Islet of Langerhans (tissue), 1 donor: ENCODE measurements around the gene ACTL8.
"Not testable (repeated sequence)": the region's sequence is repeated elsewhere in the genome, so short reads cannot be mapped to it uniquely, and the experiment has no call there.

Experiments used
- FAIRE-seq: peaks from one replicate; lab custom pipeline; 2011; peaks lifted over from hg19 to GRCh38; lab: Jason Lieb, UNC

ACTL8 gene

DNA sequence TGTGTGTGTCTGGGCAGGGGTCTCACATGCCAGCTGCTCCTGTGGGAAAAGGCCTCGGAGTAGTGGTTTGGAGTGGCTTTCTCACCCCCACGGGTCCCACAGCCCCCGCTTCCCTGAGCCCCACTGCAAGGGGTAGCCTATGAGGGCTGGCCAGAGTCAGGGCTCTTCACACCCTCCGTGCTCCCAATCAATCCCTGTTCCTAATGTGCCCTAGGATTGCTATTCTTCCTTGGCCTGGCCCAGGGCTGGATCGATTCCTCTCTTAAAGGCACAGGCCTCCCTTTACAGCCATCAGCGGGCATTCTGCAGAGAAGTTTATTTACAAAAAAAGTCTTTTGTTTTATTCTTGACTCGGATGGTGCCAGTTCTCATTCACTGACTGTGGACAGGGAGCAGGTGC, 19.3 kb upstream of the ACTL8 start:
- FAIRE-seq, result no peak

DNA sequence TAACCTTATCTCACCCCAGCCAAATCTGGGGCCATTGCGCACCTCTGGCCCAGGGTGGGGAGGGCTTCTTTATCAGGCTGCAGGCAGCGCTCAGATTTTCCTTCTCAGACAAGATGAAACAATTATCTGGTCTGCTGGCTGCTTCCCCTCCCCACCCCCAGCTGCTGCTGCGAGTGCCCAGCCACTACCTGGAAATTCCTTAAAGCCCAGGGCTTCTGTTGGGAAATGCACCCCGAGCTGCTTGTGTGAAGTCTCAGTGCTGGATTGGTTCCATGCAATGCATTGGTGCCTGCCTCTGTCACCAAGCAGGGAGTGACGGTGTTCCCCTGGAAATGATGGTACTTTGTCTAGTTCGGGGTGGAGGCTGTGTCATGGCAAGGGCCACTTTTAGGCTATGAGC, 18.5 kb upstream of the ACTL8 start:
- no peak for FAIRE-seq

DNA sequence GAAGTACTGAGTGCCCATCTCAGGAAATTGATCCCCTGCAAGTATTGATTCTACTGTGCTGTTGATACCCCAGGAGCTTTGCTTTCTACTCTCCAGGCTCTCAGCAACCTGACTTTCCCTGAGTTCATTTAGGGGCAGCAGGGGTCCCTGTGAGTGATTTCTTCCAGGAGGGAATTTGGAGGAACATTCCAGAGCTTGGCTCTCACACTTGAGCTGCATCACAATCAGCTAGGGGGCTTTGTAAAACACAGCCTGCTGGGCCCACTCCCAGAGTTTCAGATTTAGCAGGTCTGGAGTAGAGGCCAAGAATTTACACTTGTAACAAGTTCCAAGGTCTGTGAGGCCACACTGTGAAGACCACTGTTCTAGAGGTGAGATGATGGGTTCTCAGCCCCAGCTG, 16.1 kb upstream of the ACTL8 start:
- no peak for FAIRE-seq

DNA sequence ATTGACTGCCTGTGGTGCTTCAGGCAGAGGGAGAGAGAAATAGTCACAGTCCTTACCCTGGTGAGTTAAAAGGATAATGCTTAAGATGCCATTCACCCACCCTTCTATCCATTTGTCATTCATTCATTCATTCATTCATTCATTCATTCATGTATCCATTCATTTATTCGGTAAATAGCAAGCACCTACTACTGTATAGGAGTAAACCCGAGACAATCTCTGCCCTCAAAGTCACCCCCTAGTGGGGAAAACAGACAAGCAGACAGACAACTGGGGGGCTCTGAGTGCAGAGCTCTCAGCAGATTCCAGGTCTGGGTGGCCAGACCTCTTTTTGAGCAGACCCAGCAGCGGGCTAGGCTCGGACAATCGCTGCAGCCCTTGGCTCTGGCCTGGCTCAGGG, 14.1 kb upstream of the ACTL8 start:
- no peak for FAIRE-seq

DNA sequence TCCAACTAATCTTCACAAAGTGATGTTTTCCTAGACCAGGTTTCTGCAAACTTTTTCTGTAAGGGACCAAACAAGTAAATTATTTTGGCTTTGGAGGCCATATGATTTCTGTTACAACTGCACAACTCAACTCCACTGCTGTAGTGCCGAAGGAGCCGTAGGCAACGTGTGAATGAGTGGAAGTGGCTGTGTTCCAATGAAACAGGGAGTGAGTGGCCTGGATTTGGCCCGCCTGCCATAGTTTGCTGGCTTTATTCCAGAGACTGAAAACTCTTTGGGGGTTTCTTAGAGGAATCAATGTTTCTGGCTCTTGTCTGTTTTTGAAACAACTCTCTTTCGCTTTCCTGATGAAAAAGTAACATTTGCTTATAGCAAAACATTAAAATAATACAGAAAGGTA, 12.6 kb upstream of the ACTL8 start:
- FAIRE-seq, result no peak

DNA sequence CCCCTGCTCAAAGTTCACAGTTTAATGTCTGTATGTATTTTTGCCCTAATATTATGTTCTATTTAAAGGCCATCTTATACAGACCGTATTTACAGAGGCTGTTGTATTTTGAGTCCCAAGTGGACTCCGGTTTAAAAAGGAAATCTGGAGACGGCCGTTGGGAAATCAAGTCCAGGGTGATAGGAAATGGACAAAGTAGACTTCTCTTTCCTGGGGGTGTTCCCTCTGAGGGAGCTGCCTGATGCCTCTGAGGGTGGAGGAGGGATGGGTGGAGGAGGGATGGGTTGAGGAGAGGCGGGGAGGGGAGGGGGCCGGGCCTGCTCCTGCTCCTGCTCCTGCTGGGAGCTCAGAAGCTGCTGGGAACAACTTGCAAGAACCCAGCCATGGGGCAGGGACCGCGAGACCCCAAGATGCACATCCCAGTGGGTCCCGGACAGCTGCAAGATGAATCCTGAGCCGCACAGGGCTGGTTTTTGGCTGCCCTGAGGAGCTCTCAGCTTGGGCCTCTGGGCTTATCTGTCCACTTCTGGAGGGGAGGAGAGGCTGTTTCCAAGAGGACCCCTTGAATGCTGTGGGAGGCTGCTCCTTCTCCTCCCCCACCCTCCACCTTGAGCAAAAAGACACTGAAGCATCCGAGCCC, 12.0 kb upstream of the ACTL8 start:
- FAIRE-seq, result no peak

DNA sequence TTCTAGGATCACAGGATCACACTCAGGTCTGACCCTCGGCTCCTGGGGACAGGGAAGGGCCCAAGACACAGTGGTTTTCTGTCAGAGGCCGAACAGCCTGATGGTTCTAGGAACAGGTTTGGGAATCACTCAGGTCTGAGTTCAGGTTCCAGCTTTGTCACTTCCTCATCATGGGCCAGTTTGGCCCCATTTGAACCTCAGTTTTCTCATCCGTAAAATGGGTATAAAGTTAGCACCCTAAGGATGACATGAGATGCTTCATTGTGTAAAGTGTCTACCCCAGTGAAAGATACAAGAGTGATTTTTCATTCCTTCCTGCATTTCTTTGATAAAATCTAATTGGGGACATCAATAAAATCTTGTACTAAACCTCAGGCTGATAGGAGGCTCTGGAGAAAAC, 11.2 kb upstream of the ACTL8 start:
- FAIRE-seq, result no peak

DNA sequence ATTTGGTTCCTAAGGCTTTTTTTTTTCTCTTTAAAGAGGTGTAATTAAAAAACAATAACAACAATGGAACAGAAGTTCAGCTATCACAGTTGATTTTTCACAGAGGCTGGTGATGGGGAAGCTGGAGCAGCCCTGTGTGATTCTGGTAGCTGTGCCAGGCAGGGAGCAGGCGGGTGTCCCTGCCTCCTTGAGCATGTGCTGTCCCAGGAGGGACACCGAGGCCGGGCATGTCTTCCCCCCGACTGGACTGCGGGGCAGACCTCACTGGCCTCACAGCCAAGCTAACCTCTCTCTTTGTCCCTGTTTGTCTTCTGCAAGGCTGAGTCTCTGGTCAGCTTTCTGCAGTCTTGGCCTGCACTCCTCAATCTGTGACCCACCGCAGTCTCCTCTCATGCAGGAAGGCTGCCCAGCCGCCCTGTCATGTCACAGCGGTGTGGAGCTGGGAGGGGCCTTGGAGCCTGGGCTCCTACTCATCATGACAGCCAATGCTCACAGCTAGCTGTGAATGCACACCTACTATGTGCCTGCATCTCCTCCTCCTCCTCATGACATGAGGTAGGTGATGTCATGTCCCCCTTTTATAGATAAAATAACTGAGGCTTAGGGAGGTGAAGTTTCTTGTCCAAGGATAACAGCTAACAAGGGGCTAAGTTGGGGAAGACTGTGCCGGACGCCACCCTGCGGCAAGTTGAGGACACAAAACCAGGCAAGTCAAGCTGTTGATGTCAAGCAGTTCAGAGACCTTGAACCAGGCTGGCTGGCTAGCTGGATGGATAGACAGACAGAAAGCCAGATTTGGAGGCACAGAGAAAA, 10.3 kb upstream of the ACTL8 start:
- no peak for FAIRE-seq

DNA sequence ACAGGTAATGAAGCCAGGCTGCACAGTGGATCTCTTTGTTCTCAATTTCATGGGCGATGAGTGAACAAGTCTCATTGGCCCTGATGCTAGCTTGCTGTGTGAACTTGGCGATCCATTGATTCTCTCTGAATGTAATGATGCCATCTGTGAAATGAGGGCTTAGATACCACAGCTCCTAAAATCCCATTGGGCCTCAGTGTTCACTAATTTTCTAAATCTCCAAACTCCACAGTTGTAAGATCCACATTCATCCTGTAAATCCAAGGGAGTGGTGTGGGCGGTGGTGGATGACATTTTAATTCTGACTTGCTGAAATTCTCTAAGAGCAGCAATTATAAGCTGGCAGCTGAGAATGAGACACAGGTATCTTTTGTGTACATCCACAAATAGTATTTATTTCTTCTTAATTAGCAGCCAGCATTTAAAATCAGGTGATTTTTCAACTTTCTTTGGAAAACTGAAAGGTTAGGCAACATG, 9.6 kb upstream of the ACTL8 start:
- no peak for FAIRE-seq

DNA sequence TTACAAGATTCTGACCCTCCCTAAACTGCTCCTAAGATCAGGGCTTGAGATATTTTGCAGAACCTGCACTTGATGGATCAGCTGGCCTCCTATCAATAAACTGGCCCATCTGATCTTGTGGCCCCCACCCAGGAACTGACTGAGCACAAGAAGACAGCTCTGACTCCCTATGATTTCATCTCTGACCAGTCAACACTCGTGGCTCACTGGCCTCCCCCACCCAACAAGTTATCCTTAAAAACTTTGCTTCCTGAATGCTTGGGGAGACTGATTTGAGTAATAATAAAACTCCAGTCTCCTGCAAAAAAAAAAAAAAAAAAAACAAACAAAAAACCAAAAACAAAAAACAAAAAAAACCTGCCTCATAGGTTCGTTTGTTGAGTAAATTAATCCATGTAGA, 8.9 kb upstream of the ACTL8 start:
- FAIRE-seq, result not testable (repeated sequence)

DNA sequence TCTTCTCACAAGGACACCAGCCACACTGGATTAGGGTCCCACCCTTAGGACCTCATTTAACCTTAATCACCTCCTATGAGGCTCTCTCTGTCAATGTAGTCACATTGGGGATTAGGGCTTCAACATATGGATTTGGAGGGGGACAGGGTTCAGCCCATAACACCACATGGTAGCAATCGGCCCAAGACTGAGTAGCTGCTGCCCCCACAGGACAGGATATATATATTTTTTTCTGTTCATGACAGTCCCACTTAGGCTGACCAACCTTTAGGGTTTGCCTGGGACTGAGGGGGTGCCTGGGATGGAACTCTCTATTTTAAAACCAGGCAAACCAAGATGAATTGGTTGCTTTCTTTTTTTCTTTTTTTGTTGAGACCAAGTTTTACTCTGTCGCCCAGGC, 8.2 kb upstream of the ACTL8 start:
- no peak for FAIRE-seq

DNA sequence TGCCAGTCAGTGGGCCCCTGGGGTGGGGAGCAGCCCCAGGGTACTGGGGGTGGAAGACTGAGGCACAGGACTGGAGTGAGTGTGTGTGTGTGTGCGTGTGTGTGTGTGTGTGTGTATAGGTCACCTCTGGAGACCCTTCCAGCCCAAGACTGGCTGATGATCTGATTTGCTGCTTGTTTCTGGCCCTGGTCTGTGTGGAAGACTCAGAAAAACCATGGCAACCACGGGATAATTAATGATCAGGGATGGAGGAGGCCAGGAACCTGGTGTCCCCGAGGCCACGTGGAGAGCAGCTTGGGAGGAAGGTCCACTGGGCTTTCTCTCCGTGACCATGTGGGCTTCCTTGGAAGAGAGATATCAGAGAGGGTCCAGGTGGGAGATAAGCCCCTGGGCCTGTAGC, 4.8 kb upstream of the ACTL8 start:
- FAIRE-seq, result no peak

DNA sequence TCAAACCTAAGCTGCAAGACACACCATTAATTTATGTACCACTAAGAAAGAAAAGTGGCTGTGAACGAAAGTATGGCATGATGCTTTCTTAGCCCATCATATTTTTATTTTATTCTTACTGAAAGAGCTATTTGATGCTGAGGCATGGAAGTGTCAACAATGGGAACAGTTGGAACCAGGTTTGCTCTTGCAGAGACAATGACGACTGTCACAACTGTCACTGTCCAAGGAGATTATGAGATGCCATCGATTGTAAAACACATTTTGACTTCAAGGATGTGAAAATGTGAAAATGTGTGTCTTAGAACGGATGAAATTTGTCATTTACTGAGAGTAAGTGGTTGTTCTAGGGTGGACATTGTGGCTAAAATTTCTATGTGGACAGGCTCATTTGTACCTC, 2.8 kb upstream of the ACTL8 start:
- FAIRE-seq, result no peak

DNA sequence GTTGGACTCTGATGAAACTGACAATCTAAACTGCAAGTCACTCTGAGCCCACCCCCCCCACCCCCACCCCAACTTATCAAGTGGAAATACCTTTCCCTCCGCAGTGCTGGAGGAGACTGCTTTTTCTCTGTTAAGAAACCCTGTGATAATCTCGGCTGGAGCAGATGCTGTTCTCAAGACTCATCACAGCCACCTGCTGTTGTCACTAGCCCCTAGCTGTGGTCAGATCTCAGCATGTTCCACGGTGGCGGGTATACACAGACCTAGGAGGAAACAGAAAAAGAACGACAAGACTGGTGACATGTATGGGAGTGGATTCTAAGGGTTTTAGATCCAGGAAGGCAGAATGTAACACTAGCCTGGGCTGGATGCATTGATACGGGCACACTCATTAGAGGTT, 2.3 kb downstream of the ACTL8 start:
- no peak for FAIRE-seq

DNA sequence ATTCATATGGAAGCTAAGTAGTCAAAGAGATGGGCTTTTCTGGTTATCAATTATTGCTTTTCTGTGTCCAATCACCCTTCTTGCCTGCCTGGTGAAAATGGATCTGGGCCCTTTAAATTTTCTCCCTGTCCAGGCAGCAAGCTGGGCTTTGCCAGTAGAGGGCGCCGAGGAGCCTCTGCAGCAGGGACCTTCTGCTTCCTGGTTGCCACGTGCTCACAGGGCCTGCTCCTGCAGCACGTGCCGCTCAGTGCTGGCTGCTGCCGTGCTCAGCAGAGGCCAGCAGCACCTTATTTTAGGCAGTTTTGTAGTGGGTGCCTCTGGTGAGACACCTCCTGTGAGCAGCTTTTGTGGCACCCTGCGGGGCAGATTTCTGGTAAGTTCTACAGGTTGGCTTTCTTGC, 4.0 kb downstream of the ACTL8 start:
- no peak for FAIRE-seq

DNA sequence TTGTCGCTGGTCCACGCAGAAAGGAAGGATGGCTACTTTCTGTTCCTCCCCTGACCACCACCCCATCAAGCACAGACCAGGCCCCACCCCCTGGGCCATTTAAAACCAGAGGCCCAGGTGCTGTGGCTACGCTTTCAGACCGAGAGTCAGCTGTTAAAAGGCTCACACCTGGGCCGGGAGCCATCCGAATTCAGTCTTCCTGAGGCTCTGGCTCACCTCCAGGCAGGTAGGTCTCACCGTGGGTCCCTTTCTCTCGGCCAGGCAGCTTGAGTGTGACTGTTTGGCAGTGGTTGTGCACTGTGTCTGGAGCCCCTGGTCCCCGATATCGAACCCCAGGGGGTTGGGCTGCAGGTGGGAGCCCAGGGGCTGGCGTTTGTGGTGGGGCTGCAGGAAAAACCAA, 7.2 kb downstream of the ACTL8 start:
- FAIRE-seq, result no peak

DNA sequence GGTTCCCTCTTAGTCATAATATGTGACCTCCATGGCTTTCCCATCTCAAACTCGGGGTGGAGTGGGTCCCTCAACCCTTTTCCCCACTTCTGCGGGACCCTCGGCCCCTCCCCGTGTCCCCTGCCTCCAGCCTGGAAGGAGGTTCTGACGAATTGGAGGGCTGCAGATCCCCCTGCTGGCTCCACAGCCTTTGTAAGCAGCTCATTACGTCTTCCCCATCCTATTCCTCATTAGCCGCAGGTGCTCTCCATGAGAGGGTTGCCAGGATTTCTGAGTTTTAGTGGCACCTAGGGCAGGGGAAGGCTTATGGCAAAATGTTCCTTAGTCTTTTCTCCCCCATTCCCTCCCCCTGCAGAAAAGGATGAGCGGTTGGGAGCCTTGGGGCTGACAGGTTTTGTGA, 8.3 kb downstream of the ACTL8 start:
- FAIRE-seq, result no peak

DNA sequence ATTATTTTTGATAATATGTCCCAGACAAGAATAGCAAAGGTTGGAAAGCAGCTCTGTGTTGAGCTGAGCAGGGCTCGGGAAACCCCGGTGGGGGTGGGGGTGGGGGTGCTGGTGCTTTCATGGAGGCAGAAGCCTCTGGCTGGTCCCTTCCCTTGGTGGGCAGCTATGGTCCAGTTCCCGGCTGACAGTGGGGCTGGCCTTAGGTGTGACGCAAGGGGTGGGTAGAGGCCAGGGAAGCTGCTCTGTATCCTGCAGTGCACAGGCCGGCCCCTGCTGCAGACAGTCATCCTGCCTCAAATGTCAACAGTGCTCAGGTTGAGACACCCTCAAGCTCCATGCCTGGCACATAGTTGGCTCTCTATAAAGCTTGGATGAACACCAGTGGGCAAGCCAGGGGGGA, 8.9 kb downstream of the ACTL8 start:
- FAIRE-seq, result no peak

DNA sequence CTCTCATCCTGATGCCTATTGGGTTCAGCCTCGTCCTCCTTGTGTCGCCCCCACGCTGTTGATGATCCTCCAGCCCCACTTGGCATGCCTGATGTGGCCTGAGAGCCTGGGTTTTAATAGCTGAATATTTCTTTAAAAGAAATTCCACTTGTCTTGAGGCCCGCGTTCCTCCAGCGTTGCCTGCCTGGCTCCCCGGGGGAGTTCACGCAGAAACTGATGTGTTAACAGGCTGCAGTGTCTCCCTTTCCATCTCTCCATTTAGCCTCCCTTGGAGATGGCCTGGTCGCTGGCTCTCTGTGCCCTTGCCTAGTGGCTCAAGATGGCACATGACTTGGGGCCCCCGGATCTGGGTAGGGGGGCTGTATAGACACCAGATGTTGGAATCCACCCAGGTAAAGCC, 9.5 kb downstream of the ACTL8 start:
- no peak for FAIRE-seq

DNA sequence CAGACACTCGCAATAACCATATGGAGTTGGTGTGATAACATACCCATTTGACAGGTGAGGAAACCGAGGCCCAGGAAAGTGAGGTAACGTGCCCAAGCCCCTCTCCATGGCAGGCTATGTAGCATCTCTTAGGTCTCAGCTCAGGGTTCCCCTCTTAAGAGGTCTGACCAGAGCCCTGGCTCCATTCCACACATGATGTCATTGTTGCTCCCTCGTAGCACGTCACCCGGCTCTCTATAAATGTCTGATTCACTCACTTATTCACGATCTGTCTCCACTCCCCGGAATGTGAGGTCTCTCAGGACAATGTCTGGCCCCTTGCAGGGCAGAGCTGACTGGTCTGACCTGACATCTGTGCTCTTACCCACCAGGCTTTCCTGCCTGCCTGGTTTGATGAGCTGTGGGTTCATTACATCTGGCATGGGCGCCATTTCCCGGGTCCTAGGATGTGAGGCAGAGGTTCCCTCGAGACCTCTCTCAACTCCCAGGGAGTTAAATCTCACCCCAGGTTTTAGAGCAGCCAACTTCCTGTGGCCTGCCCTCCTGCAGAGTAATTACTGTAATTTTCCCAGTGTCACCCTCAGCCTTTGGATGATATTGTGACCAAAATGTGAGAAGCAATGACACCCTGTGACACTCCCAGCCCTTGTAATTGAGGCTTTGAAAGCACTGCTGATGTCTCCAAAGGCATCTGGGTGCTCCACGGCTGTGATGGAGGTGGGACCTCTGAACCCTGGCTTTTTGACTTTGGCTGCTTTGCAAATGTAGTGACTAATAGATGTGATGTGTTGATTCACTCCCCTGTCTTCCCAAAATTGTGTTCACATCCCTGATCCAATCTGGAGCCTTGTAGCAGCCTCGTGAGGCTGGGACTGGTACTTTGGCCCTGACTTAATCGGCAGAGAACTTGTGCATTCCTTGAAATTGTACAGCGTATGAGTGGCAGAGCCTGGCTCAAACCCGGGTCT, 10.6 kb downstream of the ACTL8 start:
- FAIRE-seq, result no peak

DNA sequence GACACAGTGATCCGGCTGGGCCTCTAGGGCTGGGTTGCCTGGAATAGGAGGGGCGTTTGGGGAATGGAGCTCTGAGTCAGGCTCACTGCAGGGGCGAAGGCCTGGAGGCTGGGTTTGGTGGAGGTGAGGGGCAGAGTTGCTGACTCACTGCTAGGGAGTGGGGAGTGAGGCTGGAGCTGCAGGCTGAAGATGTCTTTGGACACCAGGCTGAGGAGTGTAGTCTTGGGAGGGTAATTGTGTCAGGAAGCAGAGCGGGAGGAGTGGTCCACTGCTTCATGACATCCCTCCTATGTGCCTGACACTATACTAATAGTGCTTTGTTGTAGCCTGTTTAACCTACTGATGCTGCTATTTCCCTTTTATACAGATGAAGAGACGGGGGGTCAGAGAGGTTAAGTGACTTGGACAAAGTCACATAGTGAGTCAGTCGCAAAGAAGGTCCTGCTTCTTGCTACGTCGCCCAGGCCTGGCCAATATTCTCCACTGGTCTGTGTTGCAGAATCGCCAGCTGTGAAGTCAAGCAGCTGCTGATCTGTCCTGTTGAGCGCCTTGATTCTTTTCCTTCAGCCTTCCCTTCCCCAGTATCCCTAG, 13.6 kb downstream of the ACTL8 start:
- no peak for FAIRE-seq

DNA sequence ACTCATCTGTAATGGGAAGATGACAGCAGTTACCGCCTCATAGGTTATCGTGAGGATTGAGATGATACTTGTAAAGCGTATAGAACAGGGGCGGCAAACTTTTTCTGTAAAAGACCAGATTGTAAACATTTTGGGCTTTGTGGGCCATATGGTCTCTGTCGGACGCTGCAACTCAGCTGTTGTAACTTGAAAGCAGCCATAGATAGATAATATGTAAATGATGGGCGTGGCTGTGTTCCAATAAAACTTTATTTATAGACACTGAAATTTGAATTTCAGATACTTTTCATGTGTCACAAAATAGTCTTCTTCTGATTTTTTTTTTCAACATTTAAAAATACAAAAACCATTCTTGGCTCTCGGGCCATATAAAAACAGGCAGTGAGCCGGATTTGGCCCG, 15.8 kb downstream of the ACTL8 start:
- no peak for FAIRE-seq
